ENCODE results near the gene HSF2BP. TPM values are rescaled to one million over a fixed set of nuclear protein-coding genes. Genes with fewer than 3 reads are reported as not detected.

HSF2BP gene
- polyA plus RNA-seq, 1 donor (not counting 4 experiments of a cell fraction or from before 2014, with no cell fraction given), result 6.1 TPM

- H3K4me1 ChIP-seq (ENCODE audit: control insufficient read depth, extremely low read depth, insufficient read depth, low read length), result peaks cover 68% of the 10 kb centered on the region
- H3K4me3 ChIP-seq (ENCODE audit: control insufficient read depth in 2 of 3, extremely low read depth in 1 of 3, insufficient read depth in 2 of 3, low read depth in 1 of 3, low read length in 3 of 3), result no peak overlapping the region
- peak overlapping the region; percentile 85 for H3K27ac ChIP-seq (ENCODE audit: control insufficient read depth, insufficient read depth, low read length)
- FAIRE-seq (no peak), DNase-seq (ENCODE audit: low read depth, low spot score) (no peak)
- no peaks in the 10 kb centered on the region for H3K9me3 ChIP-seq (ENCODE audit: control insufficient read depth, low read depth, low read length)
- no peak overlapping the region for H3K9ac ChIP-seq (ENCODE audit: control insufficient read depth, extremely low read depth, insufficient read depth, low read length)
- H3K36me3 ChIP-seq (ENCODE audit: control insufficient read depth in 2 of 2, extremely low read depth in 1 of 2, insufficient read depth in 2 of 2, low read length in 2 of 2), result no peaks in the 10 kb centered on the region
- H2AFZ ChIP-seq (ENCODE audit: control insufficient read depth, low read length), result peak overlapping the region; percentile 36
- no peak overlapping the region for H3K4me2 ChIP-seq (ENCODE audit: control insufficient read depth, extremely low read depth, insufficient read depth, low read depth, low read length)
- H3K27me3 ChIP-seq (ENCODE audit: control insufficient read depth, extremely low read depth, insufficient read depth, low read length), result no peaks in the 10 kb centered on the region
- dilution Hi-C loops (cut with MboI; ENCODE audit: extremely low pct_ligation_motif_present, low sequenced_read_pairs), result no loop called here
- H3K9me1 ChIP-seq (ENCODE audit: control insufficient read depth, extremely low read depth, insufficient read depth, low read length), result peaks cover 2% of the 10 kb centered on the region
- TF ChIP-seq, protein P1, sequence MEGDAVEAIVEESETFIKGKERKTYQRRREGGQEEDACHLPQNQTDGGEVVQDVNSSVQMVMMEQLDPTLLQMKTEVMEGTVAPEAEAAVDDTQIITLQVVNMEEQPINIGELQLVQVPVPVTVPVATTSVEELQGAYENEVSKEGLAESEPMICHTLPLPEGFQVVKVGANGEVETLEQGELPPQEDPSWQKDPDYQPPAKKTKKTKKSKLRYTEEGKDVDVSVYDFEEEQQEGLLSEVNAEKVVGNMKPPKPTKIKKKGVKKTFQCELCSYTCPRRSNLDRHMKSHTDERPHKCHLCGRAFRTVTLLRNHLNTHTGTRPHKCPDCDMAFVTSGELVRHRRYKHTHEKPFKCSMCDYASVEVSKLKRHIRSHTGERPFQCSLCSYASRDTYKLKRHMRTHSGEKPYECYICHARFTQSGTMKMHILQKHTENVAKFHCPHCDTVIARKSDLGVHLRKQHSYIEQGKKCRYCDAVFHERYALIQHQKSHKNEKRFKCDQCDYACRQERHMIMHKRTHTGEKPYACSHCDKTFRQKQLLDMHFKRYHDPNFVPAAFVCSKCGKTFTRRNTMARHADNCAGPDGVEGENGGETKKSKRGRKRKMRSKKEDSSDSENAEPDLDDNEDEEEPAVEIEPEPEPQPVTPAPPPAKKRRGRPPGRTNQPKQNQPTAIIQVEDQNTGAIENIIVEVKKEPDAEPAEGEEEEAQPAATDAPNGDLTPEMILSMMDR (optimal IDR thresholded peaks at IDR 0.05 in 1 of 3, IDR thresholded peaks at IDR 0.05 in 1 of 3, conservative IDR thresholded peaks at IDR 0.05 in 1 of 3; ENCODE audit: extremely low read depth in 1 of 3, insufficient read depth in 2 of 3, low read length in 3 of 3), result no peak
- no peak for TF ChIP-seq EZH2 (IDR thresholded peaks at IDR 0.05; ENCODE audit: low read length)
- no peaks in the 10 kb centered on the region for H4K20me1 ChIP-seq (ENCODE audit: control insufficient read depth, extremely low read depth, insufficient read depth, low read length)
- no peaks in the 10 kb centered on the region for H3K79me2 ChIP-seq (ENCODE audit: control insufficient read depth, insufficient read depth, low read length)
Measured at GRCh38 chr21:43602266-43603232, 56.7 kb downstream of the HSF2BP start.

DNA sequence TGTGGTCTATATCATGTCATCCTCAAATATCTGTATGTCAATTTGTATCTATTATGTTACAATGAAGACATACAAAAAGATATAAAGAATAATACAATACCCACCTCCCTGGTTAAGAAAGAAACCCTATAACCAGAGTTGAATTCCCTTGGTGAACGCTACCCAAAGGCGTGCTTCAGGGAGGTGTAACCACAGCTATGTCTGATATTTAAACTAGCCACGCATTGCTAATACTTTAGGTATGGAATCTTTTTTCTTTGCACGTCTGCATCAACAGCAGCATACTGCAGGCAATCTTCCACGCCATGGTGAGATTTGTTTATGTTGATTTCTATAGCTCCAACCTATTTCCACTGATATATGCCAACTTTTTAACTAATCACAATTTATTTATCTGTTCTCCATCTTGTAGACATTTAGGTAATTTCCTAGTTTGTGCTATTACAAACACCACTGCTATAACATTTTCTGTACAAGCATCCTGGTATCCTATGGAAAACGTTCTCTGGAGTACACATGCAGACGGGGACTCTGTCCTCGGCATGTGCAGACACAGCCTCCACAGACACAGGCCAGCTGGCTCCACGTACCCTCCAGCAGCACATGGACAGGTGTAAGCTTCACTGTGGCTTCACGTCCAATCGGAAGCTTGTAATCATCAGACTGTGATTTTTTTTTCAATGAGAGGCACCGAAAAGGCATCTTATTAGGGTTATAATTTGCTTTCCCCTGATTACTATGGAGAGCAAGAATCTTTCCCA, 58.5 kb downstream of the HSF2BP start:
- H3K4me2 ChIP-seq (ENCODE audit: control insufficient read depth, extremely low read depth, insufficient read depth, low read depth, low read length), result peak overlapping the region; percentile 71
- no peaks in the 10 kb centered on the region for H3K27me3 ChIP-seq (ENCODE audit: control insufficient read depth, extremely low read depth, insufficient read depth, low read length)
- no peak for DNase-seq (ENCODE audit: low read depth, low spot score)
- TF ChIP-seq EZH2 (IDR thresholded peaks at IDR 0.05; ENCODE audit: low read length), result no peak
- TF ChIP-seq, protein P1 (optimal IDR thresholded peaks at IDR 0.05 in 1 of 3, IDR thresholded peaks at IDR 0.05 in 1 of 3, conservative IDR thresholded peaks at IDR 0.05 in 1 of 3; ENCODE audit: extremely low read depth in 1 of 3, insufficient read depth in 2 of 3, low read length in 3 of 3), result no peak
- no peak overlapping the region for H2AFZ ChIP-seq (ENCODE audit: control insufficient read depth, low read length)
- peak; percentile 80 for FAIRE-seq
- dilution Hi-C loops (cut with MboI; ENCODE audit: extremely low pct_ligation_motif_present, low sequenced_read_pairs), result no loop called here
- no peaks in the 10 kb centered on the region for H3K36me3 ChIP-seq (ENCODE audit: control insufficient read depth in 2 of 2, extremely low read depth in 1 of 2, insufficient read depth in 2 of 2, low read length in 2 of 2)
- H3K4me3 ChIP-seq (ENCODE audit: control insufficient read depth in 2 of 3, extremely low read depth in 1 of 3, insufficient read depth in 2 of 3, low read depth in 1 of 3, low read length in 3 of 3), result peak overlapping the region in 1 of 3 experiments; percentile 9
- H3K79me2 ChIP-seq (ENCODE audit: control insufficient read depth, insufficient read depth, low read length), result no peaks in the 10 kb centered on the region
- peak overlapping the region; percentile 31 for H3K9ac ChIP-seq (ENCODE audit: control insufficient read depth, extremely low read depth, insufficient read depth, low read length)
- H3K9me3 ChIP-seq (ENCODE audit: control insufficient read depth, low read depth, low read length), result no peaks in the 10 kb centered on the region
- peaks cover 2% of the 10 kb centered on the region for H3K9me1 ChIP-seq (ENCODE audit: control insufficient read depth, extremely low read depth, insufficient read depth, low read length)
- H3K4me1 ChIP-seq (ENCODE audit: control insufficient read depth, extremely low read depth, insufficient read depth, low read length), result peaks cover 73% of the 10 kb centered on the region
- H4K20me1 ChIP-seq (ENCODE audit: control insufficient read depth, extremely low read depth, insufficient read depth, low read length), result no peaks in the 10 kb centered on the region
- peak overlapping the region; percentile 85 for H3K27ac ChIP-seq (ENCODE audit: control insufficient read depth, insufficient read depth, low read length)
